OCI-LY3 (cell line): ENCODE results near the gene ERF.

Source experiments
- H2AFZ ChIP-seq: fragments of 200-600, 300-600 bp; shearing (Covaris generic); 2 replicates; pipeline ENCODE4 v1.6.0; 2014; ENCODE audit warnings: antibody characterized with exemption, low read depth, low read length
- H3K27ac ChIP-seq: fragments of 200-600, 300-600 bp; sonication (generic); 2 replicates; pipeline ENCODE4 v1.5.1; 2014; ENCODE audit warnings: mild to moderate bottlenecking, low read length, moderate library complexity, mixed read lengths
- H3K27me3 ChIP-seq: fragments of 200-600, 300-600 bp; sonication (generic); 2 replicates; pipeline ENCODE4 v1.6.1; 2014; ENCODE audit warnings: low read depth, low read length, mixed read lengths
- H3K36me3 ChIP-seq: fragments of 200-600, 300-600 bp; sonication (generic); replicated peaks from 2 replicates; pipeline ENCODE3; 2014; ENCODE audit warnings: low read depth, low read length, mixed read lengths
- H3K4me1 ChIP-seq: fragments of 300-600, 200-600 bp; sonication (generic); 2 replicates; pipeline ENCODE4 v1.6.1; 2014; ENCODE audit warnings: low read length, mixed read lengths
- H3K4me2 ChIP-seq: fragments of 200-600, 300-600 bp; sonication (generic); 2 replicates; pipeline ENCODE4 v1.6.1; 2014; ENCODE audit warnings: low read length, mixed read lengths
- H3K4me3 ChIP-seq: fragments of 300-600, 200-600 bp; sonication (generic); 2 replicates; pipeline ENCODE4 v1.5.1; 2014; ENCODE audit warnings: antibody characterized with exemption, mild to moderate bottlenecking, low read length, moderate library complexity
- H3K79me2 ChIP-seq: fragments of 300-600, 200-600 bp; shearing (Covaris generic); 2 replicates; pipeline ENCODE4 v1.6.1; 2014; ENCODE audit warnings: mild to moderate bottlenecking, low read length, mixed read lengths
- H3K9ac ChIP-seq: fragments of 300-600, 200-600 bp; shearing (Covaris generic); 2 replicates; pipeline ENCODE4 v1.6.0; 2014; ENCODE audit warnings: mild to moderate bottlenecking, low read length, moderate library complexity
- H3K9me3 ChIP-seq: fragments of 200-600, 300-600 bp; shearing (Covaris generic); 2 replicates; pipeline ENCODE4 v1.6.1; 2014; ENCODE audit warnings: low read length, mixed read lengths; ENCODE audit not compliant: insufficient read depth
- H4K20me1 ChIP-seq: fragments of 200-600, 300-600 bp; sonication (generic); 2 replicates; pipeline ENCODE4 v1.6.1; 2016; ENCODE audit warnings: low read length, mixed read lengths; ENCODE audit not compliant: insufficient read depth
- EZH2phosphoT487 ChIP-seq: fragments of 200-600 bp; shearing (Covaris generic); IDR thresholded peaks from 2 replicates; pipeline ENCODE4 v1.6.1; 2018; ENCODE audit warnings: antibody characterized with exemption, mixed run types, low read depth
- TF ChIP-seq, protein P1 (sequence below): fragments of 200-600, 300-600 bp; sonication (generic); IDR thresholded peaks from 2 replicates; pipeline ENCODE4 v1.5.1; 2014; ENCODE audit warnings: antibody characterized with exemption, low read length, low read depth

Gene ERF

DNA sequence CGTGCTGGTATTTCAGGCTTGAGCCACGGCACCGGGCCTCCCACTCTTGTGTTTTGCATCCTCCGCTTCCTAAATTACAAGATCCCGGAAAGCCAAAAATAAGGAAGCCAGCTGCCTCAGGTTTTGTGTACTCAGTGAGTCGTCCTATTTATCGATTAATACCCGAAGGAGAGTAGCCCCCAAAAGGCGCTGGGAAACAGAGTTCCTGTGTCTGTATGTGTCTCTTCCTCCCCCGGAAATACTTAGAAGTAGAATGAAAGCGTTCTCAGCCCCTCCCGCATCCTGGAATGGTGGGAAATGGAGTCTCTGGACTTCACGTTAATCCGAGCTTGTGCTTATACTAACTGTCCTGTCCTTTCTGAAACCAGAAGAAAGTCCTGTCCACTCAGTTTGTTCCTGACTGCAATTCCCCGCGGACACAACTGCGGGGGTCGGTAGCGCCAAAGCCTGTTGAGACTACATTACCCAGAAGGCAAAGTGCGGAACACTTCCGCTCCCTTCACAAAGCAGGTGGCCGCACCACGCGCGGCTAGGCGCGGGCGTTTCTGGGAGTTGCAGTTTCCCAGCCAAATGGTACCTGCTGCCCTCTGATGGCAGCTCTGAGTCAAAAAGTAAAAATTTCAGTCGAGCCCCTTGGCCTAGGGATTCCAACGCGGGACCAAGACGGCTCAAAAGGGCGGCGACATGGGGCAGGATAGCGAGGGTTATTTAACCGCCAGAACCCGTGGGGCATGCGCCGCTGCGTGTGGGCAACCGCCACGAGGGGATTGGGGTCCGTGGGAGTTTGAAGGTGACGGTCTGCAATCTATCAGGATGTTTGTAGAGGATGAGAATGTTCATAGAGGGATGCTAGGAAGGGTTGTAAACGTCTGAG lies 10.3 kb downstream of the ERF start:
- Histone ChIP-seq H3K9me3 (no peaks in the 10 kb centered on the region), H4K20me1 (peaks cover 1% of the 10 kb centered on the region), H3K4me1 (peaks cover 29% of the 10 kb centered on the region), H3K4me2 (peak overlapping the region; percentile 84), H3K79me2 (peaks cover 39% of the 10 kb centered on the region), H3K27ac (peak overlapping the region; percentile 71), H3K9ac (peak overlapping the region; percentile 79), H2AFZ (peak overlapping the region; percentile 88), H3K36me3 (peaks cover 21% of the 10 kb centered on the region), H3K27me3 (no peaks in the 10 kb centered on the region), H3K4me3 (peak overlapping the region; percentile 82)
- no peak for TF ChIP-seq EZH2phosphoT487
- TF ChIP-seq, protein P1, sequence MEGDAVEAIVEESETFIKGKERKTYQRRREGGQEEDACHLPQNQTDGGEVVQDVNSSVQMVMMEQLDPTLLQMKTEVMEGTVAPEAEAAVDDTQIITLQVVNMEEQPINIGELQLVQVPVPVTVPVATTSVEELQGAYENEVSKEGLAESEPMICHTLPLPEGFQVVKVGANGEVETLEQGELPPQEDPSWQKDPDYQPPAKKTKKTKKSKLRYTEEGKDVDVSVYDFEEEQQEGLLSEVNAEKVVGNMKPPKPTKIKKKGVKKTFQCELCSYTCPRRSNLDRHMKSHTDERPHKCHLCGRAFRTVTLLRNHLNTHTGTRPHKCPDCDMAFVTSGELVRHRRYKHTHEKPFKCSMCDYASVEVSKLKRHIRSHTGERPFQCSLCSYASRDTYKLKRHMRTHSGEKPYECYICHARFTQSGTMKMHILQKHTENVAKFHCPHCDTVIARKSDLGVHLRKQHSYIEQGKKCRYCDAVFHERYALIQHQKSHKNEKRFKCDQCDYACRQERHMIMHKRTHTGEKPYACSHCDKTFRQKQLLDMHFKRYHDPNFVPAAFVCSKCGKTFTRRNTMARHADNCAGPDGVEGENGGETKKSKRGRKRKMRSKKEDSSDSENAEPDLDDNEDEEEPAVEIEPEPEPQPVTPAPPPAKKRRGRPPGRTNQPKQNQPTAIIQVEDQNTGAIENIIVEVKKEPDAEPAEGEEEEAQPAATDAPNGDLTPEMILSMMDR: peak; percentile 83

DNA sequence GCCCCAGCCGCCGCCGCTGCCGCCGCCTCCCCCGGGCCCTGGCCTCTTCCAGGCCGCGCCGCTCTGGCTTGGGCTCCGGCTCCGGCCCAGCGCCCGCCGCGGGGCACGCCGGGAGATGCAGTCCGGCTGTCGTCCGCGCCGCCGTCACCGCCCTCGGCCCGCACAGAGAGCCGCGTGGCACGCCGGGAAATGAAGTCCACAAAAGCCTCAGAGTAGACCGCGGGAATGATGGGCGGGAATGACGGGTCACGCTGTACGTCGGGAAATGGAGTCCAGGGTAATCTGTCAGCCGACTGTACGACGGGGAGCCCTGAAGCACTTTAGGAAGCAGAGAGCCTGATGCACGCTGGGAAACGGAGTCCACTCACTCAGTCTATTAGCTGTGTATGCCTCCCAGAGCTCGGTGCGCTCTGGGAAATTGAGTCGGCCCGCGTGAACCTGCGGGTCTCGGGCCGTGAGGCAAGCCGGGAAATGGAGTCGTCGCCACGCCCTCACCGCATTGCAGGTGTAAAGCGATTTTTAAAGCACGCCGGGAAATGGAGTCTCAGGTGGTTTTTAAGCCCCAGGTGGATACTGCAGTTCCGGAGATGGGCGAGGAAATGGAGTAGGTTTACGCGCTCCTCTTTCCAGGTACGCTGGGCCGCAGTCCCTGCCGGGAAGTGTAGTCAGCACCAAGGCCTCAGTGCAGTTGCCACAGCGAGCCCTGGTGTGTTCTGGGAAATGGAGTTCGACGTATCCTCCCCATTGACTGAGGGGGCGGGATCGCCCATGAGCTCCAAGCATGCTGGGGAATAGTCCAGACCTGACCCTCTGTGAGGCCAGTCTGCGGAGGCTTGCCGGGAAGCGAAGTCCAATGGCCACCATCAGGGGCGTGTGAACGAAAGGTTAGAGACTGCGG lies 12.2 kb downstream of the ERF start, which contains the start of gene GSK3A:
Gene GSK3A, minus strand, starts transcription at position 91 of the 898 bp plus-strand sequence. CDS start 137 bp downstream, outside the sequence.
- H3K27me3 ChIP-seq: no peaks in the 10 kb centered on the region
- peak within 1 kb of the TSS; percentile 71 for H3K27ac ChIP-seq
- peak within 1 kb of the TSS; percentile 82 for H3K4me3 ChIP-seq
- H2AFZ ChIP-seq: peak within 1 kb of the TSS; percentile 53; the same call in 1 of the 2 replicates
- no peaks in the 10 kb centered on the region for H3K9me3 ChIP-seq
- peaks cover 43% of the 10 kb centered on the region for H3K79me2 ChIP-seq
- TF ChIP-seq, protein P1: no peak
- no peak for TF ChIP-seq EZH2phosphoT487
- H3K36me3 ChIP-seq: peaks cover 22% of the 10 kb centered on the region
- H3K9ac ChIP-seq: peak within 1 kb of the TSS; percentile 86
- peak within 1 kb of the TSS; percentile 85 for H3K4me2 ChIP-seq
- H3K4me1 ChIP-seq: peaks cover 29% of the 10 kb centered on the region
- no peaks in the 10 kb centered on the region for H4K20me1 ChIP-seq

GRCh38 chr19:42242069-42242511 lies 12.8 kb downstream of the ERF start:
- no peaks in the 10 kb centered on the region for H4K20me1 ChIP-seq
- H3K4me1 ChIP-seq: peaks cover 27% of the 10 kb centered on the region
- peak overlapping the region; percentile 33 for H3K27ac ChIP-seq
- H3K4me3 ChIP-seq: peak overlapping the region; percentile 82
- peaks cover 18% of the 10 kb centered on the region for H3K36me3 ChIP-seq
- H3K9me3 ChIP-seq: no peaks in the 10 kb centered on the region
- TF ChIP-seq, protein P1: no peak
- no peak for TF ChIP-seq EZH2phosphoT487
- H3K27me3 ChIP-seq: no peaks in the 10 kb centered on the region
- H2AFZ ChIP-seq: no peak overlapping the region
- H3K79me2 ChIP-seq: peaks cover 43% of the 10 kb centered on the region
- H3K4me2 ChIP-seq: peak overlapping the region; percentile 85
- peak overlapping the region; percentile 86 for H3K9ac ChIP-seq
